CD14-positive monocyte (primary cell): ENCODE data around the gene WNT8B. TPM values are rescaled to one million over a fixed set of nuclear protein-coding genes. Genes with fewer than 3 reads are reported as not detected.

ENCODE experiments used
- DNase-seq, 3 donors: peaks; one replicate each; pipeline ENCODE4 v3.0.0-alpha.2; 2011 to 2022
- H2AFZ ChIP-seq: 2 replicates; pipeline ENCODE4 v1.6.0; 2012; ENCODE audit warnings: mild to moderate bottlenecking, low read depth, low read length, inconsistent platforms; ENCODE audit not compliant: insufficient read depth, poor library complexity, severe bottlenecking
- H3K27ac ChIP-seq, 2 donors: 1 replicate in 1 of 2; 2 replicates in 1 of 2; pipeline ENCODE4 v1.5.1; 2012 to 2013; ENCODE audit warnings: low read length in 2 of 2, control low read depth in 1 of 2, inconsistent platforms in 1 of 2, low read depth in 1 of 2, mild to moderate bottlenecking in 1 of 2
- H3K27me3 ChIP-seq, 2 donors: one replicate each; pipeline versions ENCODE4 v1.6.0 to v1.6.1; 2011 to 2013; ENCODE audit warnings: low read length in 2 of 2; ENCODE audit not compliant: control insufficient read depth in 2 of 2, insufficient read depth in 2 of 2
- H3K36me3 ChIP-seq, 2 donors: replicated peaks in 1 of 2; 1 replicate in 1 of 2; 2 replicates in 1 of 2; pipeline versions ENCODE4 v1.5.1 to v1.6.1; 2012 to 2013; ENCODE audit warnings: low read length in 2 of 2, control low read depth in 1 of 2, inconsistent platforms in 1 of 2, mild to moderate bottlenecking in 1 of 2; ENCODE audit not compliant: insufficient read depth in 2 of 2, control insufficient read depth in 1 of 2
- H3K4me1 ChIP-seq, 2 donors: 1 replicate in 1 of 2; 2 replicates in 1 of 2; pipeline versions ENCODE4 v1.5.1 to v1.6.1; 2012 to 2013; ENCODE audit warnings: low read length in 2 of 2, control low read depth in 1 of 2, inconsistent platforms in 1 of 2, mild to moderate bottlenecking in 1 of 2, moderate library complexity in 1 of 2; ENCODE audit not compliant: insufficient read depth in 2 of 2, control insufficient read depth in 1 of 2
- H3K4me2 ChIP-seq: replicated peaks from 2 replicates; pipeline ENCODE3; 2012; ENCODE audit warnings: low read length, moderate library complexity, mild to moderate bottlenecking; ENCODE audit not compliant: poor library complexity, severe bottlenecking; ENCODE audit errors: extremely low read depth
- H3K4me3 ChIP-seq, 3 experiments: fragments of 200-600 bp in 1 of 3; sonication (generic) in 1 of 3; replicated peaks in 1 of 3; 1 replicate in 2 of 3; 2 replicates in 1 of 3; pipeline ENCODE4 v1.5.1; 2011 to 2013; ENCODE audit warnings: low read length in 3 of 3, mild to moderate bottlenecking in 3 of 3, control low read depth in 2 of 3, low read depth in 2 of 3, inconsistent platforms in 1 of 3, moderate library complexity in 1 of 3
- H3K79me2 ChIP-seq: 2 replicates; pipeline ENCODE4 v1.6.0; 2012; ENCODE audit warnings: mild to moderate bottlenecking, control low read depth, inconsistent platforms, low read length, moderate library complexity; ENCODE audit not compliant: insufficient read depth
- H3K9ac ChIP-seq: 2 replicates; pipeline ENCODE4 v1.6.0; 2017; ENCODE audit warnings: low read length, mild to moderate bottlenecking; ENCODE audit not compliant: insufficient read depth, poor library complexity, severe bottlenecking
- H3K9me3 ChIP-seq, 2 donors: replicated peaks in 1 of 2; 1 replicate in 1 of 2; 2 replicates in 1 of 2; pipeline versions ENCODE4 v1.5.1 to v1.6.1; 2012 to 2013; ENCODE audit warnings: low read length in 2 of 2, control low read depth in 1 of 2; ENCODE audit not compliant: control insufficient read depth in 1 of 2, insufficient read depth in 1 of 2
- H4K20me1 ChIP-seq: 2 replicates; pipeline ENCODE4 v1.6.0; 2012; ENCODE audit warnings: mild to moderate bottlenecking, low read length, control low read depth, moderate library complexity; ENCODE audit not compliant: insufficient read depth
- H3K27ac Mint-ChIP-seq, 7 donors: one replicate each; pipeline ENCODE4 v1.8.0; 2020; ENCODE audit warnings: mild to moderate bottlenecking in 7 of 7, mixed read lengths in 7 of 7, moderate library complexity in 6 of 7, inconsistent platforms in 2 of 7
- H3K27me3 Mint-ChIP-seq, 3 donors: one replicate each; pipeline ENCODE4 v1.8.0; 2021 to 2022; ENCODE audit warnings: low read depth in 3 of 3, mild to moderate bottlenecking in 3 of 3, mixed read lengths in 3 of 3, moderate library complexity in 3 of 3, inconsistent platforms in 1 of 3
- H3K36me3 Mint-ChIP-seq, 2 donors: one replicate each; pipeline ENCODE4 v1.8.0; 2020; ENCODE audit warnings: mixed read lengths in 2 of 2, inconsistent platforms in 1 of 2, mild to moderate bottlenecking in 1 of 2
- H3K4me1 Mint-ChIP-seq: one replicate; pipeline ENCODE4 v1.8.0; 2020; ENCODE audit warnings: mild to moderate bottlenecking, mixed read lengths
- H3K4me3 Mint-ChIP-seq, 2 donors: one replicate each; pipeline ENCODE4 v1.8.0; 2020; ENCODE audit warnings: mild to moderate bottlenecking in 2 of 2, mixed read lengths in 2 of 2, moderate library complexity in 1 of 2
- H3K9me3 Mint-ChIP-seq, 7 donors: one replicate each; pipeline ENCODE4 v1.8.0; 2020 to 2022; ENCODE audit warnings: mixed read lengths in 7 of 7, mild to moderate bottlenecking in 6 of 7, moderate library complexity in 6 of 7, inconsistent platforms in 2 of 7
- CTCF ChIP-seq: fragments of 200-600 bp; IDR thresholded peaks from one replicate; pipeline ENCODE4 v1.8.0; 2022; ENCODE audit warnings: antibody characterized with exemption, mild to moderate bottlenecking
- WGBS: methylation state at CpG from one replicate; pipeline ENCODE4 v1.1.5; 2013; ENCODE audit warnings: missing lambda C conversion rate; ENCODE audit not compliant: insufficient coverage; 5-methylcytosine and 5-hydroxymethylcytosine counted together
- intact Hi-C, 2 donors: fragments of 100-400 bp; cut with micrococcal nuclease; formaldehyde crosslinking; loops; one replicate each; pipeline versions ENCODE4 v1.15.0 to v1.15.1; 2023
- polyA plus RNA-seq, 3 donors: library from polyadenylated mRNA; depleted of rRNA in 1 of 3; unstranded in 2 of 3; stranded (reverse) in 1 of 3; fragments of 300-500 nt in 2 of 3; fragments of >200 nt in 1 of 3; fragmentation: Illumina TruSeq in 2 of 3; gene quantifications; 1 replicate in 2 of 3; 2 replicates in 1 of 3; pipeline ENCODE4 v1.2.3, GENCODE V29; 2012 to 2021

WNT8B gene
- polyA plus RNA-seq, 3 donors = not detected

- no peaks in the 10 kb centered on the region for H3K4me1 ChIP-seq
- H3K9ac ChIP-seq = no peak overlapping the region
- no peaks in the 10 kb centered on the region for H3K79me2 ChIP-seq
- intact Hi-C loops = no loop called here
- H3K4me3 ChIP-seq = no peak overlapping the region
- H3K4me3 Mint-ChIP-seq = no peak overlapping the region
- H2AFZ ChIP-seq = no peak overlapping the region
- no peaks in the 10 kb centered on the region for H3K4me1 Mint-ChIP-seq
- H3K9me3 ChIP-seq = peaks cover 4 to 6% of the 10 kb centered on the region in 2 donors
- peaks cover 2 to 9% (median 6%) of the 10 kb centered on the region in 7 donors for H3K9me3 Mint-ChIP-seq
- DNase-seq = no peak
- H3K27me3 ChIP-seq = peaks cover 0 to 2% of the 10 kb centered on the region in 2 donors
- H3K4me2 ChIP-seq = no peak overlapping the region
- no peak overlapping the region for H3K27ac Mint-ChIP-seq
- no peak for TF ChIP-seq CTCF
- no peak overlapping the region for H3K27ac ChIP-seq
- no peaks in the 10 kb centered on the region for H4K20me1 ChIP-seq
- no peaks in the 10 kb centered on the region for H3K36me3 Mint-ChIP-seq
- H3K36me3 ChIP-seq = no peaks in the 10 kb centered on the region
- WGBS = 20% methylated on average over 1 of the region's 4 CpGs
- peaks cover 9 to 20% (median 15%) of the 10 kb centered on the region in 3 donors for H3K27me3 Mint-ChIP-seq
Measured at GRCh38 chr10:100448951-100449350, 13.9 kb upstream of the WNT8B start.

- Histone ChIP-seq H3K79me2 (no peaks in the 10 kb centered on the region), H3K36me3 (no peaks in the 10 kb centered on the region), H2AFZ (no peak overlapping the region), H4K20me1 (no peaks in the 10 kb centered on the region), H3K27ac (no peak overlapping the region), H3K4me2 (no peak overlapping the region), H3K9ac (no peak overlapping the region), H3K4me1 (no peaks in the 10 kb centered on the region), H3K27me3 (peaks cover 23 to 33% of the 10 kb centered on the region in 2 donors), H3K4me3 (no peak overlapping the region), H3K9me3 (no peaks in the 10 kb centered on the region)
- WGBS = 83% methylated on average over 2 of the region's 5 CpGs
- DNase-seq = no peak
- Mint-ChIP-seq H3K36me3 (no peaks in the 10 kb centered on the region), H3K27ac (no peak overlapping the region), H3K27me3 (peaks cover 8 to 18% (median 13%) of the 10 kb centered on the region in 3 donors), H3K4me1 (no peaks in the 10 kb centered on the region), H3K4me3 (no peak overlapping the region), H3K9me3 (no peaks in the 10 kb centered on the region)
- TF ChIP-seq CTCF = no peak
- intact Hi-C loops = no loop called here
Measured at GRCh38 chr10:100468322-100468721, 5.5 kb downstream of the WNT8B start.
